ENCODE data around the gene S1PR1. TPM values are rescaled to one million over a fixed set of nuclear protein-coding genes. Genes with fewer than 3 reads are reported as not detected.

Gene S1PR1
- total RNA-seq, 1 donor from 2014 or later = 58.4 TPM

DNA sequence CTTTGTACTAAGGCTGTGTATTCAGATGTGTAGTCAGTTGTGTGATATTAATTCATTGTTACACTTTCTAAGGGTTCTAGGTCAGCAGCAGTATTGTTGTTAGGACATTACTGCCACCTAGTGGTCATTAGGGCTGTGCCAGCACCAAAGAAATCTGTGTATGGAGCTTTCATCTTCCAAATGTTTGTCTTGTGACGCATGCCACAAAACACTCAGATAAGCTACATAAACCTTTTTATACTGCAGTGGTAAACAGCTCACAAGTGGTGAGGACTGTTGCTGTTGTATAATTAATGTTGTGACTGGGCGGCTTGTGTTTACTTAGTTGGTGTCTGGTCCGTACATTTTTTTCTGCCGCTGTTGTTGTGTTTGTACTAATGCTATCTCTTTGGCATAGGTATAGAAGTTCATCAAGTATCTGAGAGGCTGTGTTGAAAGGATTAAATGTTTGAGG, 51.7 kb downstream of the S1PR1 start:
- Histone ChIP-seq H3K4me1 (no peaks in the 10 kb centered on the region), H3K9me3 (no peaks in the 10 kb centered on the region), H3K4me3 (no peak overlapping the region), H3K36me3 (no peaks in the 10 kb centered on the region), H3K27me3 (no peaks in the 10 kb centered on the region), H3K27ac (no peak overlapping the region)
- TF ChIP-seq POLR2A (IDR thresholded peaks at IDR 0.05) (no peak), CTCF (IDR thresholded peaks at IDR 0.05) (peak; percentile 73 to 77 (median 75))
- peak in 1 of 2 donors; percentile 80 for DNase-seq (ENCODE audit: extremely low spot score in 2 of 2)
- intact Hi-C loops (cut with DNase I) = no loop called here

DNA sequence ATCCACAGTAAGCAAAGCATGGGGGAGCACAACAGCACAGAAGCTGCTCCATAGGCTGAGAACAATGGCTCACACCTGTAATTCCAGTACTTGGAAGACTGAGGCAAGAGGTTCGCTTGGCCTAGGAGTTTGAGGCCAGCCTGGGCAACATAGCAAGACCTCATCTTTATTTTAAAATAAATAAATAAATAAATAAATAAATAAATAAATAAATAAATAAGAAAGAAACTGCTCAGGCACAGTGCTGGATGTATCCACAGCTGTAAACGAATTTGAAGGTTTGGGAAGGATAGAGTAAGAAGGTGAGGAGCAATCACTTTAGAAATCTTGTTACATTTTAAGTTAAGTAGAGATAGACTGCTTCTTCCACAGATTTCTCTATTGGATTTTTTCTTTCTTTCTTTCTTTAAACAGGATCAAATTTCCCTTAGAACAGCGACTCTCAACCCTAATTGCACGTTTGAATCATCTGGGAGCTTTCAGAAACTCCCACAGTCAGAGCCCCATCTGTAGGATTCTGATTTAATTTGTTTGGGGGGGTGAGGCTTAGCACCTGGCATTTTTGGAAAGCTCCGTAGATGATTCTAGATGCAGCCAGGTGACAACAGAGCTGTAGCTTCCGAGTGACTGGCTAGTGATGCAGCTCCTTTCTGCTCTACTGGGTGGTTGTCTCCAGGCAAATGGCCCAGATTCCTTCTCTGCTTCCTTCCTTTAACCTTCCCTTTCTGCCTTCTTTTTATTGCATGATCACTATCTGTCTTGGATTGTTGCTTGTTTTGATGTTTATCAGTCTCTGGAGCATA, 53.5 kb downstream of the S1PR1 start:
- Histone ChIP-seq H3K4me3 (no peak overlapping the region), H3K9me3 (no peaks in the 10 kb centered on the region), H3K4me1 (no peaks in the 10 kb centered on the region), H3K27ac (no peak overlapping the region), H3K27me3 (no peaks in the 10 kb centered on the region), H3K36me3 (no peaks in the 10 kb centered on the region)
- intact Hi-C loops (cut with DNase I) = loop anchor here (10.0 kb wide), 1 partner anchor 366 kb away; no protein-coding TSS in a partner anchor
- no peak for DNase-seq (ENCODE audit: extremely low spot score in 2 of 2)
- TF ChIP-seq POLR2A (IDR thresholded peaks at IDR 0.05) = no peak
- no peak for TF ChIP-seq CTCF (IDR thresholded peaks at IDR 0.05)
- no peak for TF ChIP-seq POLR2AphosphoS5 (IDR thresholded peaks at IDR 0.05; ENCODE audit: insufficient read depth in 1 of 2, low read depth in 1 of 2)

Other genes starting within 250 kb of the S1PR1 start
- 22.1 TPM for gene DPH5, start 211.2 kb upstream of the S1PR1 start, total RNA-seq

Data from vagina (tissue), 2 donors.